Karpas-422 (cell line): Measurements from ENCODE around the gene ARHGAP33. TPM values are rescaled to one million over a fixed set of nuclear protein-coding genes. Genes with fewer than 3 reads are reported as not detected.

ENCODE experiments used
- DNase-seq: peaks from one replicate; pipeline ENCODE4 v3.0.0-alpha.2; 2015
- H2AFZ ChIP-seq: fragments of 200-600 bp; sonication (generic); 2 replicates; pipeline ENCODE4 v1.6.1; 2014; ENCODE audit warnings: antibody characterized with exemption, low read length, mixed read lengths
- H3K27ac ChIP-seq: fragments of 200-600 bp; sonication (generic); 2 replicates; pipeline ENCODE4 v1.5.1; 2014; ENCODE audit warnings: mild to moderate bottlenecking, low read length, moderate library complexity
- H3K27me3 ChIP-seq: fragments of 200-600 bp; sonication (generic); 2 replicates; pipeline ENCODE4 v1.6.1; 2014; ENCODE audit warnings: low read length, mixed read lengths
- H3K36me3 ChIP-seq: fragments of 200-600 bp; sonication (generic); 2 replicates; pipeline ENCODE4 v1.6.1; 2014; ENCODE audit warnings: low read length, mixed read lengths; ENCODE audit not compliant: insufficient read depth
- H3K4me1 ChIP-seq: fragments of 200-600 bp; sonication (generic); 2 replicates; pipeline ENCODE4 v1.6.1; 2014; ENCODE audit warnings: mild to moderate bottlenecking, low read length, mixed read lengths
- H3K4me2 ChIP-seq: fragments of 200-600 bp; sonication (generic); 2 replicates; pipeline ENCODE4 v1.6.1; 2014; ENCODE audit warnings: low read length, low read depth, mild to moderate bottlenecking; ENCODE audit not compliant: poor library complexity, severe bottlenecking
- H3K4me3 ChIP-seq: fragments of 200-600 bp; sonication (generic); 2 replicates; pipeline ENCODE4 v1.5.1; 2014; ENCODE audit warnings: mild to moderate bottlenecking, antibody characterized with exemption, low read length, mixed read lengths
- H3K79me2 ChIP-seq: fragments of 200-600 bp; sonication (generic); 2 replicates; pipeline ENCODE4 v1.6.1; 2014; ENCODE audit warnings: mild to moderate bottlenecking, low read length, mixed read lengths
- H3K9ac ChIP-seq: fragments of 200-600 bp; sonication (generic); 2 replicates; pipeline ENCODE4 v1.6.0; 2014; ENCODE audit warnings: low read length
- H3K9me2 ChIP-seq: fragments of 200-600 bp; sonication (generic), shearing (Covaris generic); replicated peaks from 2 replicates; pipeline ENCODE4 v1.6.0; 2014; ENCODE audit warnings: mild to moderate bottlenecking, low read length, moderate library complexity; ENCODE audit not compliant: insufficient read depth
- H3K9me3 ChIP-seq: fragments of 300-700, 200-600 bp; sonication (generic); 2 replicates; pipeline ENCODE4 v1.6.1; 2014; ENCODE audit warnings: low read length, mixed read lengths
- H4K20me1 ChIP-seq: fragments of 200-600 bp; sonication (generic); 2 replicates; pipeline ENCODE4 v1.6.1; 2014; ENCODE audit warnings: mild to moderate bottlenecking, antibody characterized with exemption, low read length, low read depth; ENCODE audit not compliant: insufficient read depth
- total RNA-seq: library from RNA; depleted of rRNA; stranded (reverse); fragments of >200 nt; shearing (Covaris generic); gene quantifications from 2 replicates; pipeline ENCODE4 v1.2.3, GENCODE V29; 2014; ENCODE audit warnings: low replicate concordance

Gene ARHGAP33
- total RNA-seq, 1 experiment from 2014 or later = 5.8 TPM

DNA sequence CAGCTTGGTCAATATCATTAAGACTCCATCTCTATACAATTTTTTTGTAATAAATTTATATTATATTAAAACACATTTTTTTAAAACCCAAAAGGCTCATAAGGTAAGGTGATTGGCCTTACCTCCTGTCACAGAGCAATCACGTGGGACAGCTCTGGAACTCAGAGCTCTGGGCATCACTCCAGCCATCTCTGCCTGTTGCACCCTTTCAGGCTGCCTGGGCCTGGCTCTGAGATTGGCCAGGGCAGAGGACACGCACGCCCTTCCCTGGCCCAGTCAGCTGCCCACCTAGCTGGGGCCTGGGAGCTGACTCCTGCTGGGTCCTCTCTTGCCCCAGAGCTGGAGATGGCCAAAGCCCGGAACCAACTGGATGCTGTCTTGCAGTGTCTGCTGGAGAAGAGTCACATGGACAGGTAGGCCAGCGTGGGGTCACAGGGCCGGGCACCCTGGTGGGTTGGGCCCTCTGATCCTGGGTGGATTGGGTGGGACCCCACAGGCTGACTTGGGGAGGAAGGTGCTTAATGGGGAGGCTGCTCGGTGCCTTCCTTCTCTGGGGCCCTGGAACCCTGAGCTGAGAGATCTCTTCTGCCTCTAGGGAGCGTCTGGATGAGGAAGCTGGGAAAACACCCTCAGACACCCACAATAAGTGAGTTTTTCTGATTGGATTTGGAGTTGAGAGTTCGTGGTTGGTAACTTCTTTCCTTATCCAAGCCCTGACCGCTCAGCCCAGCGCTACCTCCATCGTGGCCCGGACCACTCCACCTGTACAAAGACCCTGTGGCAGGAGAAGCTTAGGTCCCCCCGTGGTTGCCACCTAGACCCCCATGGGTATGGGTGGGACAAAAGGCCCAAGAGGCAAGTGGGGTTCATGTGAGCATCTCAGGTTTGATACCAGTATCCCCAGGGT, 23.3 kb upstream of the ARHGAP33 start:
- DNase-seq = no peak
- no peaks in the 10 kb centered on the region for H4K20me1 ChIP-seq
- H3K9ac ChIP-seq = no peak overlapping the region
- no peak overlapping the region for H3K27ac ChIP-seq
- H2AFZ ChIP-seq = no peak overlapping the region
- no peaks in the 10 kb centered on the region for H3K9me3 ChIP-seq
- H3K4me3 ChIP-seq = no peak overlapping the region
- H3K9me2 ChIP-seq = no peaks in the 10 kb centered on the region
- peaks cover 19% of the 10 kb centered on the region for H3K79me2 ChIP-seq
- no peaks in the 10 kb centered on the region for H3K27me3 ChIP-seq
- peaks cover 26% of the 10 kb centered on the region for H3K4me1 ChIP-seq
- no peaks in the 10 kb centered on the region for H3K36me3 ChIP-seq
- H3K4me2 ChIP-seq = no peak overlapping the region

- H3K9ac ChIP-seq = no peak overlapping the region
- H3K9me2 ChIP-seq = no peaks in the 10 kb centered on the region
- DNase-seq = no peak
- H3K36me3 ChIP-seq = no peaks in the 10 kb centered on the region
- no peak overlapping the region for H3K4me2 ChIP-seq
- H3K27ac ChIP-seq = no peak overlapping the region
- peaks cover 16% of the 10 kb centered on the region for H3K79me2 ChIP-seq
- no peak overlapping the region for H2AFZ ChIP-seq
- H4K20me1 ChIP-seq = no peaks in the 10 kb centered on the region
- H3K9me3 ChIP-seq = no peaks in the 10 kb centered on the region
- H3K27me3 ChIP-seq = no peaks in the 10 kb centered on the region
- peaks cover 24% of the 10 kb centered on the region for H3K4me1 ChIP-seq
- H3K4me3 ChIP-seq = no peak overlapping the region
Measured at GRCh38 chr19:35752746-35753350, 22.5 kb upstream of the ARHGAP33 start.

GRCh38 chr19:35753634-35754369, 21.6 kb upstream of the ARHGAP33 start:
- H2AFZ ChIP-seq = no peak overlapping the region
- DNase-seq = no peak
- peaks cover 4% of the 10 kb centered on the region; the same call in 1 of the 2 replicates for H4K20me1 ChIP-seq
- H3K9me2 ChIP-seq = no peaks in the 10 kb centered on the region
- no peak overlapping the region for H3K4me3 ChIP-seq
- H3K9me3 ChIP-seq = no peaks in the 10 kb centered on the region
- H3K27me3 ChIP-seq = no peaks in the 10 kb centered on the region
- peaks cover 20% of the 10 kb centered on the region for H3K79me2 ChIP-seq
- H3K27ac ChIP-seq = no peak overlapping the region
- H3K4me2 ChIP-seq = no peak overlapping the region
- no peak overlapping the region for H3K9ac ChIP-seq
- H3K36me3 ChIP-seq = no peaks in the 10 kb centered on the region
- H3K4me1 ChIP-seq = peaks cover 24% of the 10 kb centered on the region

- H3K4me2 ChIP-seq = no peak overlapping the region
- H3K27me3 ChIP-seq = no peaks in the 10 kb centered on the region
- no peak for DNase-seq
- no peaks in the 10 kb centered on the region for H3K9me3 ChIP-seq
- no peak overlapping the region for H2AFZ ChIP-seq
- peaks cover 27% of the 10 kb centered on the region for H3K4me1 ChIP-seq
- H4K20me1 ChIP-seq = peaks cover 10% of the 10 kb centered on the region; the same call in 1 of the 2 replicates
- no peak overlapping the region for H3K9ac ChIP-seq
- no peaks in the 10 kb centered on the region for H3K9me2 ChIP-seq
- no peak overlapping the region for H3K27ac ChIP-seq
- 0 out of 2 replicates have a peak, but pooled peaks cover under 1% of the 10 kb centered on the region for H3K36me3 ChIP-seq
- H3K4me3 ChIP-seq = no peak overlapping the region
- H3K79me2 ChIP-seq = peaks cover 23% of the 10 kb centered on the region
Measured at GRCh38 chr19:35754370-35755130, 20.8 kb upstream of the ARHGAP33 start.

- H3K27me3 ChIP-seq = no peaks in the 10 kb centered on the region
- H3K27ac ChIP-seq = no peak overlapping the region
- no peak overlapping the region for H3K4me3 ChIP-seq
- H3K9ac ChIP-seq = no peak overlapping the region
- H2AFZ ChIP-seq = no peak overlapping the region
- peaks cover 10% of the 10 kb centered on the region; the same call in 1 of the 2 replicates for H4K20me1 ChIP-seq
- H3K79me2 ChIP-seq = peaks cover 24% of the 10 kb centered on the region
- peaks cover 5% of the 10 kb centered on the region for H3K36me3 ChIP-seq
- no peaks in the 10 kb centered on the region for H3K9me2 ChIP-seq
- no peak overlapping the region for H3K4me2 ChIP-seq
- no peaks in the 10 kb centered on the region for H3K9me3 ChIP-seq
- H3K4me1 ChIP-seq = peaks cover 25% of the 10 kb centered on the region
- no peak for DNase-seq
Measured at GRCh38 chr19:35755131-35755549, 20.2 kb upstream of the ARHGAP33 start.

GRCh38 chr19:35755550-35756376, 19.6 kb upstream of the ARHGAP33 start:
- Histone ChIP-seq H3K4me1 (peaks cover 22% of the 10 kb centered on the region), H4K20me1 (peaks cover 10% of the 10 kb centered on the region; the same call in 1 of the 2 replicates), H3K36me3 (peaks cover 11% of the 10 kb centered on the region), H3K27ac (no peak overlapping the region), H3K9me3 (no peaks in the 10 kb centered on the region), H3K9me2 (no peaks in the 10 kb centered on the region), H3K27me3 (no peaks in the 10 kb centered on the region), H3K4me3 (no peak overlapping the region), H3K4me2 (no peak overlapping the region), H3K79me2 (peaks cover 23% of the 10 kb centered on the region), H2AFZ (no peak overlapping the region), H3K9ac (no peak overlapping the region)
- DNase-seq = no peak
